ENCODE results near the gene RPS15A. TPM values are rescaled to one million over a fixed set of nuclear protein-coding genes. Genes with fewer than 3 reads are reported as not detected.

The RPS15A gene
- total RNA-seq, 3 donors from 2014 or later (not counting 1 experiment from before 2014, with no cell fraction given): 1,225 to 1,687 (median 1,635) TPM

DNA sequence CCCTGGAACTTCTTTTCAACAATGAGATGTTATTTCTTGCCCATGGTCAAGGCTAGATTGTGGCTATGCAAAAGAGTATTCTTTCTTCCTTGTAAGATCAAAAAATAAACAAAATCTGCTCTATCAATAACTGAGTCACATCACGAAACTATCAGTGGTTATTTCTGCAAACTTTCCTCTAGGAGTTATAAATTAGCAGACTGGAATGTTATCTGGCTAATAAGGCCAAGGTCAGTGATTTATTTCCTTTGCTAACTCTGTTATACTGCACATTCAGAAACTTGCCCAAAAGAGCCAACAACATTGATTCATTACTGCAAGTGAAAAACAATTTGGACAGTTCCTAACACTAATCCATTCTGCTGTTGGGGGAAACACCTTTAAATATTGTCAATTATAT is 6.2 kb upstream of the RPS15A start:
- Mint-ChIP-seq H3K27ac (no peak overlapping the region), H3K4me3 (no peak overlapping the region), H3K36me3 (peaks cover 7% of the 10 kb centered on the region), H3K4me1 (peaks cover 20 to 36% of the 10 kb centered on the region in 2 donors), H3K9me3 (no peaks in the 10 kb centered on the region), H3K27me3 (ENCODE audit: low read depth in 2 of 2) (no peaks in the 10 kb centered on the region)
- Histone ChIP-seq H3K36me3 (ENCODE audit: control insufficient read depth, insufficient read depth, low read length) (peaks cover 37% of the 10 kb centered on the region), H3K4me1 (ENCODE audit: control insufficient read depth, insufficient read depth, low read length) (peaks cover 14% of the 10 kb centered on the region), H3K9me3 (ENCODE audit: control insufficient read depth, insufficient read depth, low read length) (no peaks in the 10 kb centered on the region), H3K27me3 (ENCODE audit: control insufficient read depth, insufficient read depth, low read length) (no peaks in the 10 kb centered on the region), H3K27ac (ENCODE audit: low read length) (no peak overlapping the region), H3K4me3 (ENCODE audit: low read length) (no peak overlapping the region)
- intact Hi-C loops (cut with micrococcal nuclease): no loop called here
- no CpG with 5 or more reads among the region's 1 CpG for WGBS (ENCODE audit: insufficient coverage)
- ATAC-seq (no peak), DNase-seq (no peak)
- TF ChIP-seq, protein P1, sequence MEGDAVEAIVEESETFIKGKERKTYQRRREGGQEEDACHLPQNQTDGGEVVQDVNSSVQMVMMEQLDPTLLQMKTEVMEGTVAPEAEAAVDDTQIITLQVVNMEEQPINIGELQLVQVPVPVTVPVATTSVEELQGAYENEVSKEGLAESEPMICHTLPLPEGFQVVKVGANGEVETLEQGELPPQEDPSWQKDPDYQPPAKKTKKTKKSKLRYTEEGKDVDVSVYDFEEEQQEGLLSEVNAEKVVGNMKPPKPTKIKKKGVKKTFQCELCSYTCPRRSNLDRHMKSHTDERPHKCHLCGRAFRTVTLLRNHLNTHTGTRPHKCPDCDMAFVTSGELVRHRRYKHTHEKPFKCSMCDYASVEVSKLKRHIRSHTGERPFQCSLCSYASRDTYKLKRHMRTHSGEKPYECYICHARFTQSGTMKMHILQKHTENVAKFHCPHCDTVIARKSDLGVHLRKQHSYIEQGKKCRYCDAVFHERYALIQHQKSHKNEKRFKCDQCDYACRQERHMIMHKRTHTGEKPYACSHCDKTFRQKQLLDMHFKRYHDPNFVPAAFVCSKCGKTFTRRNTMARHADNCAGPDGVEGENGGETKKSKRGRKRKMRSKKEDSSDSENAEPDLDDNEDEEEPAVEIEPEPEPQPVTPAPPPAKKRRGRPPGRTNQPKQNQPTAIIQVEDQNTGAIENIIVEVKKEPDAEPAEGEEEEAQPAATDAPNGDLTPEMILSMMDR (IDR thresholded peaks at IDR 0.05): no peak

DNA sequence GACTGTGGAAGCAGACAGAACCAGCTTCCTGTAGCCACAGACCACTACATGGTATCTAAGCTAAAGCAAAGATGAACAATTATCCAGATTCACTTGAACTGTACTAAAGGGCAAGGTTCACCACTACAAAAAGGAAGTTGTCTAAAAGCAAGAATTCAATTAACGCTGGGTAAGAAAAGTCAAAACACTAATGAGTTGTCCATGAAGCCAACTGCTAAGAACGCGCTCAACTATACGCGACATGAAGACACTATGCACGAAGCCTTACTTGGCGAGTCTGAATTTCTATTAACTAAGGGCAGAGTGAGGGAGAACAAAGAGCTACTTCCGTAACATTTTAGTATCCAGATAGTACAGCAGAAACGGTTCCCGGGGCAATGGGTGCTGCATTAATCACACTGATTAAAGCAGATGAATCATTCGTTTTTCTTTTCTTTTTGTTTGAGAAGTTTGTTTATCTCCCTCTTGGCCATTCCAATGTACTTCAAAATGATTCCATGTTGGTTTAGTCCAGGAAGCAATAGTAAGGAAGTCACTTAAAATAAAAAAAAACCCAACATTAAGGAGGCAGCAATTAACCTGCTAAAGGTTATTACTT is 2.8 kb upstream of the RPS15A start:
- H3K27me3 ChIP-seq (ENCODE audit: control insufficient read depth, insufficient read depth, low read length): no peaks in the 10 kb centered on the region
- Mint-ChIP-seq H3K27ac (no peak overlapping the region), H3K9me3 (no peaks in the 10 kb centered on the region), H3K4me1 (peaks cover 25 to 31% of the 10 kb centered on the region in 2 donors), H3K27me3 (ENCODE audit: low read depth in 2 of 2) (no peaks in the 10 kb centered on the region), H3K4me3 (no peak overlapping the region), H3K36me3 (peaks cover 14% of the 10 kb centered on the region)
- no peaks in the 10 kb centered on the region for H3K9me3 ChIP-seq (ENCODE audit: control insufficient read depth, insufficient read depth, low read length)
- H3K4me3 ChIP-seq (ENCODE audit: low read length): no peak overlapping the region
- peaks cover 17% of the 10 kb centered on the region for H3K4me1 ChIP-seq (ENCODE audit: control insufficient read depth, insufficient read depth, low read length)
- DNase-seq: no peak
- no peak overlapping the region for H3K27ac ChIP-seq (ENCODE audit: low read length)
- 97% methylated on average over 11 of the region's 11 CpGs for WGBS (ENCODE audit: insufficient coverage)
- no peak for ATAC-seq
- TF ChIP-seq, protein P1 (IDR thresholded peaks at IDR 0.05): no peak
- H3K36me3 ChIP-seq (ENCODE audit: control insufficient read depth, insufficient read depth, low read length): peaks cover 44% of the 10 kb centered on the region
- intact Hi-C loops (cut with micrococcal nuclease): no loop called here

GRCh38 chr16:18789515-18789849 is 652 bp downstream of the RPS15A start:
- H3K36me3 Mint-ChIP-seq: peaks cover 38% of the 10 kb centered on the region
- peaks cover 43% of the 10 kb centered on the region for H3K4me1 ChIP-seq (ENCODE audit: control insufficient read depth, insufficient read depth, low read length)
- intact Hi-C loops (cut with micrococcal nuclease): no loop called here
- no peaks in the 10 kb centered on the region for H3K27me3 Mint-ChIP-seq (ENCODE audit: low read depth in 2 of 2)
- no peaks in the 10 kb centered on the region for H3K9me3 Mint-ChIP-seq
- DNase-seq (no peak), ATAC-seq (no peak)
- WGBS (ENCODE audit: insufficient coverage): 2% methylated on average over 5 of the region's 5 CpGs
- no peaks in the 10 kb centered on the region for H3K9me3 ChIP-seq (ENCODE audit: control insufficient read depth, insufficient read depth, low read length)
- TF ChIP-seq, protein P1 (IDR thresholded peaks at IDR 0.05): no peak
- H3K27ac ChIP-seq (ENCODE audit: low read length): peak overlapping the region; percentile 71
- peak overlapping the region; percentile 98 for H3K4me3 Mint-ChIP-seq
- peaks cover 51 to 54% of the 10 kb centered on the region in 2 donors for H3K4me1 Mint-ChIP-seq
- H3K36me3 ChIP-seq (ENCODE audit: control insufficient read depth, insufficient read depth, low read length): peaks cover 55% of the 10 kb centered on the region
- peak overlapping the region; percentile 90 to 91 for H3K27ac Mint-ChIP-seq
- H3K27me3 ChIP-seq (ENCODE audit: control insufficient read depth, insufficient read depth, low read length): no peaks in the 10 kb centered on the region
- peak overlapping the region; percentile 95 for H3K4me3 ChIP-seq (ENCODE audit: low read length)
